Kidney (tissue), 14 donors: Measurements from ENCODE around the gene MLLT6. TPM values are rescaled to one million over a fixed set of nuclear protein-coding genes. Genes with fewer than 3 reads are reported as not detected.

Experiments used
- DNase-seq, 5 donors: peaks; one replicate each; pipeline ENCODE4 v3.0.0-alpha.2; 2013 to 2020
- FAIRE-seq: peaks from 2 replicates; lab custom pipeline; 2012; peaks lifted over from hg19 to GRCh38; lab: Jason Lieb, UNC
- H3K27ac ChIP-seq, 2 donors: one replicate each; pipeline ENCODE4 v1.7.0; 2013; ENCODE audit warnings: low read depth in 2 of 2, low read length in 2 of 2, inconsistent platforms in 1 of 2
- H3K27me3 ChIP-seq: one replicate; pipeline ENCODE4 v1.7.1; 2013; ENCODE audit warnings: low read length, inconsistent platforms; ENCODE audit not compliant: control insufficient read depth, insufficient read depth
- H3K36me3 ChIP-seq, 3 donors: one replicate each; pipeline versions ENCODE4 v1.7.0 to v1.7.1; 2013; ENCODE audit warnings: low read length in 3 of 3, control low read depth in 1 of 3, inconsistent platforms in 1 of 3; ENCODE audit not compliant: insufficient read depth in 3 of 3, control insufficient read depth in 2 of 3
- H3K4me1 ChIP-seq, 3 donors: one replicate each; pipeline versions ENCODE4 v1.7.0 to v1.7.1; 2013; ENCODE audit warnings: low read length in 3 of 3, inconsistent platforms in 1 of 3, low read depth in 1 of 3; ENCODE audit not compliant: control insufficient read depth in 2 of 3, insufficient read depth in 2 of 3
- H3K4me3 ChIP-seq, 3 donors: one replicate each; pipeline versions ENCODE4 v1.7.0 to v1.8.1; 2013; ENCODE audit warnings: low read length in 3 of 3, control low read depth in 1 of 3, inconsistent platforms in 1 of 3
- H3K9ac ChIP-seq, 3 donors: one replicate each; pipeline versions ENCODE4 v1.7.0 to v1.7.1; 2013; ENCODE audit warnings: low read length in 3 of 3, control low read depth in 1 of 3, inconsistent platforms in 1 of 3
- H3K9me3 ChIP-seq, 3 donors: one replicate each; pipeline versions ENCODE4 v1.7.0 to v1.7.1; 2013; ENCODE audit warnings: low read length in 3 of 3, control low read depth in 1 of 3, inconsistent platforms in 1 of 3; ENCODE audit not compliant: control insufficient read depth in 2 of 3, insufficient read depth in 1 of 3
- CTCF ChIP-seq: IDR thresholded peaks from 3 replicates; pipeline ENCODE4 v1.5.1; 2012; ENCODE audit warnings: mild to moderate bottlenecking, moderate library complexity, borderline replicate concordance; ENCODE audit not compliant: insufficient read depth; ENCODE audit errors: extremely low read depth
- intact Hi-C: fragments of 100-400 bp; cut with DNase I; formaldehyde crosslinking; loops from one replicate; pipeline ENCODE4 v1.11.1; 2022
- polyA plus RNA-seq: library from polyadenylated mRNA; stranded (reverse); fragments of 350-450 nt; fragmentation: Illumina TruSeq; extraction: RNeasy Lipid Tissue Mini Kit (QIAGEN cat#74804); gene quantifications from one replicate; pipeline ENCODE4 v1.2.3, GENCODE V29; 2014; ENCODE audit warnings: low read depth, low replicate concordance; ENCODE audit not compliant: insufficient read depth
- total RNA-seq: library from RNA; stranded (reverse); fragmentation: NEBNext Ultra II Directional; extraction: Animal tissue kit (Norgen Biotek cat#: 25700); gene quantifications from one replicate; pipeline ENCODE4 v1.2.1, GENCODE V29; 2021
- donor health status: control.
- donor health status: control.
- donor health status: control.
- donor health status: control.
- donor health status: control.
- donor health status: DM: yes; HTN: yes; CAD: no.
- donor health status: Normal renal cell carcinoma (clear cell type).

The MLLT6 gene
- total and polyA plus RNA-seq, 2 donors from 2014 or later, result 34.3 to 199 TPM

- H3K9me3 ChIP-seq, result no peaks in the 10 kb centered on the region
- H3K27me3 ChIP-seq, result no peaks in the 10 kb centered on the region
- FAIRE-seq, result no peak
- H3K4me1 ChIP-seq, result no peaks in the 10 kb centered on the region
- no peak for TF ChIP-seq CTCF
- no peak overlapping the region for H3K9ac ChIP-seq
- H3K36me3 ChIP-seq, result peaks cover 3 to 42% (median 17%) of the 10 kb centered on the region in 3 donors
- intact Hi-C loops, result no loop called here
- DNase-seq, result peak in 2 of 5 donors; percentile 52 to 82
- no peak overlapping the region for H3K27ac ChIP-seq
- no peak overlapping the region for H3K4me3 ChIP-seq
These were observed 15.0 kb downstream of the MLLT6 start for GRCh38 chr17:38719943-38720641.

- DNase-seq, result no peak
- H3K27ac ChIP-seq, result no peak overlapping the region
- no peaks in the 10 kb centered on the region for H3K27me3 ChIP-seq
- H3K4me1 ChIP-seq, result no peaks in the 10 kb centered on the region
- no peak overlapping the region for H3K9ac ChIP-seq
- H3K4me3 ChIP-seq, result no peak overlapping the region
- H3K9me3 ChIP-seq, result no peaks in the 10 kb centered on the region
- no peak for FAIRE-seq
- peaks cover 3 to 38% (median 14%) of the 10 kb centered on the region in 3 donors for H3K36me3 ChIP-seq
- TF ChIP-seq CTCF, result no peak
- intact Hi-C loops, result no loop called here
These were observed 15.9 kb downstream of the MLLT6 start for GRCh38 chr17:38720941-38721340.

GRCh38 chr17:38721802-38722201 is 16.7 kb downstream of the MLLT6 start:
- no peaks in the 10 kb centered on the region for H3K4me1 ChIP-seq
- no peak for FAIRE-seq
- H3K9ac ChIP-seq, result no peak overlapping the region
- H3K9me3 ChIP-seq, result no peaks in the 10 kb centered on the region
- H3K27ac ChIP-seq, result no peak overlapping the region
- H3K27me3 ChIP-seq, result no peaks in the 10 kb centered on the region
- DNase-seq, result peak in 1 of 5 donors; percentile 49
- intact Hi-C loops, result no loop called here
- no peak overlapping the region for H3K4me3 ChIP-seq
- no peak for TF ChIP-seq CTCF
- peaks cover 2 to 29% (median 13%) of the 10 kb centered on the region in 3 donors for H3K36me3 ChIP-seq
